WTC11 (cell line): ENCODE measurements around the gene S1PR5. TPM values are rescaled to one million over a fixed set of nuclear protein-coding genes. Genes with fewer than 3 reads are reported as not detected.

ENCODE experiments used
- ATAC-seq: fragments of 200-7000 bp; cut with Tn5 transposase; 2 replicates; pipeline ENCODE4 v1.10.0; 2021; ENCODE audit warnings: mild to moderate bottlenecking, moderate library complexity
- CTCF ChIA-PET: fragments of 300-600 bp; sonication (Branson Sonifier 250); formaldehyde crosslinking; loops from one replicate; lab custom pipeline; 2021; ENCODE audit warnings: antibody characterized with exemption; lab: Charles Lee
- POLR2A ChIA-PET: fragments of 350-600 bp; sonication (Branson Sonifier 250); formaldehyde crosslinking; loops from one replicate; lab custom pipeline; 2021; ENCODE audit warnings: antibody characterized with exemption; lab: Charles Lee
- DNase-seq: peaks from one replicate; pipeline ENCODE4 v3.0.0; 2021; ENCODE audit warnings: low spot score
- H3K27ac Mint-ChIP-seq: 2 replicates; pipeline ENCODE4 v1.8.0; 2021; ENCODE audit warnings: mixed read lengths
- H3K27me3 Mint-ChIP-seq: 2 replicates; pipeline ENCODE4 v1.8.0; 2021; ENCODE audit warnings: low read depth, mild to moderate bottlenecking, moderate library complexity, mixed read lengths
- H3K36me3 Mint-ChIP-seq: 2 replicates; pipeline ENCODE4 v1.8.0; 2021; ENCODE audit warnings: mixed read lengths
- H3K4me1 Mint-ChIP-seq: 2 replicates; pipeline ENCODE4 v1.8.0; 2022; ENCODE audit warnings: mixed read lengths
- H3K4me3 Mint-ChIP-seq: 2 replicates; pipeline ENCODE4 v1.8.0; 2021; ENCODE audit warnings: mild to moderate bottlenecking, moderate library complexity, mixed read lengths
- H3K9me3 Mint-ChIP-seq: 2 replicates; pipeline ENCODE4 v1.8.0; 2021; ENCODE audit warnings: mixed read lengths
- ESRRA ChIP-seq: sonication (generic); formaldehyde crosslinking; IDR thresholded peaks from 2 replicates; pipeline ENCODE4 v1.8.1; 2022; ENCODE audit warnings: mild to moderate bottlenecking, missing genetic modification reagents, borderline replicate concordance
- JUN ChIP-seq: sonication (generic); formaldehyde crosslinking; IDR thresholded peaks from 2 replicates; pipeline ENCODE4 v1.8.0; 2023; ENCODE audit warnings: mild to moderate bottlenecking, missing genetic modification reagents
- NR2C2 ChIP-seq: sonication (generic); formaldehyde crosslinking; IDR thresholded peaks from 2 replicates; pipeline ENCODE4 v1.8.0; 2022; ENCODE audit warnings: mild to moderate bottlenecking, missing genetic modification reagents
- TCF7 ChIP-seq: sonication (generic); formaldehyde crosslinking; IDR thresholded peaks from 2 replicates; pipeline ENCODE4 v1.8.0; 2022; ENCODE audit warnings: mild to moderate bottlenecking, low read depth, missing genetic modification reagents, moderate library complexity
- TEAD1 ChIP-seq: sonication (generic); formaldehyde crosslinking; IDR thresholded peaks from 2 replicates; pipeline ENCODE4 v1.8.0; 2022; ENCODE audit warnings: mild to moderate bottlenecking, missing genetic modification reagents
- ZNF263 ChIP-seq: sonication (generic); formaldehyde crosslinking; IDR thresholded peaks from 2 replicates; pipeline ENCODE4 v1.8.1; 2022; ENCODE audit warnings: low read depth, mild to moderate bottlenecking, moderate library complexity, missing genetic modification reagents
- ZNF317 ChIP-seq: sonication (generic); formaldehyde crosslinking; IDR thresholded peaks from 2 replicates; pipeline ENCODE4 v1.8.1; 2023; ENCODE audit warnings: low read depth, mild to moderate bottlenecking, moderate library complexity, missing genetic modification reagents, borderline replicate concordance
- total RNA-seq: library from RNA; stranded (reverse); gene quantifications from 3 replicates; pipeline ENCODE4 v1.2.3, GENCODE V29; 2021
- TF ChIP-seq, protein P1 (sequence below): sonication (generic); formaldehyde crosslinking; IDR thresholded peaks from 2 replicates; pipeline ENCODE4 v1.8.1; 2023; ENCODE audit warnings: mild to moderate bottlenecking, missing genetic modification reagents, borderline replicate concordance
- TF ChIP-seq, protein P2 (sequence below): fragments of 250-450 bp; sonication (Bioruptor Pico); IDR thresholded peaks from 2 replicates; pipeline ENCODE4 v2.1.2; 2022; ENCODE audit warnings: mild to moderate bottlenecking, moderate library complexity
- TF ChIP-seq, protein P3 (sequence below): fragments of 250-450 bp; sonication (Bioruptor Pico); IDR thresholded peaks from 2 replicates; pipeline ENCODE4 v1.8.0; 2021; ENCODE audit warnings: mild to moderate bottlenecking
- TF ChIP-seq, protein P4 (sequence below): sonication (generic); formaldehyde crosslinking; IDR thresholded peaks from 2 replicates; pipeline ENCODE4 v1.8.0; 2022; ENCODE audit warnings: mild to moderate bottlenecking, missing genetic modification reagents
- TF ChIP-seq, protein P5 (sequence below): sonication (generic); formaldehyde crosslinking; IDR thresholded peaks from 2 replicates; pipeline ENCODE4 v1.8.1; 2022; ENCODE audit warnings: mild to moderate bottlenecking, missing genetic modification reagents, moderate library complexity, borderline replicate concordance
- TF ChIP-seq, protein P6 (sequence below): sonication (generic); formaldehyde crosslinking; IDR thresholded peaks from 2 replicates; pipeline ENCODE4 v1.8.1; 2023; ENCODE audit warnings: mild to moderate bottlenecking, moderate library complexity, missing genetic modification reagents
- TF ChIP-seq, protein P7 (sequence below): sonication (generic); formaldehyde crosslinking; conservative IDR thresholded peaks from 2 replicates; pipeline ENCODE4 v1.8.1; 2023; ENCODE audit warnings: mild to moderate bottlenecking, low read depth, missing genetic modification reagents, moderate library complexity
- TF ChIP-seq, protein P8 (sequence below): sonication (generic); formaldehyde crosslinking; IDR thresholded peaks from 2 replicates; pipeline ENCODE4 v1.8.1; 2022; ENCODE audit warnings: low read depth, mild to moderate bottlenecking, moderate library complexity, missing genetic modification reagents, borderline replicate concordance
- TF ChIP-seq, protein P9 (sequence below): sonication (generic); formaldehyde crosslinking; IDR thresholded peaks from 2 replicates; pipeline ENCODE4 v1.8.0; 2023; ENCODE audit warnings: mild to moderate bottlenecking, missing genetic modification reagents

S1PR5 gene
- total RNA-seq, 1 experiment from 2014 or later, result 5.4 TPM

DNA sequence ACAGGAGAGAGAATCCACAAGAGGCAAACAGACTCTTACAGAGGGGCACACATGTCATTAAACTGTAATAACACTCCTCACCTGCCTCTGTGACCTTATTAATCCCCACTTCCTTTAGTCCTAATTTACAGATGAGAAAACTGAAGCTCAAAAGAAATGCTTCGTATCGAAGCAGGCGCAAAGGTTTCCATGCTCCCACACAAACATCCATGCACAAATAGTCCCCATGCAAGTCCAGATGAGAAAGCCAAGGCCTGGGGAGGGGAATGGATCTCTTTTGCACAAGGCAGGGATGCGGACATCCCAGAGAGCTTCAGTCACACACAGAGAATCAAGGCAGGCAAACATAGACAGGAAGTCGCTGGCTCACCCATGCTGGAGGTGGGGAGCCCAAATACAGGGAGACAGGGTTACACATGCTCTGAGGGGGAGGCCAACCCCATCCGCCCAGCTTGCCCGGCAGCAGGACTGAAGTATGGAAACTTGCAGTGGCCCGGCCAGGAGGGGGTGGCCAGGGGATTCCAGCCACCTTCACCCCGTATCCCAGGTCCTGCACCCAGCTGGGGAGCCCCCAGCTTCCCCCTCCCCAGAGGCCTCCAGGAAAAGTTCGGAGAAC lies 468 bp downstream of the S1PR5 start (continued):
- TF ChIP-seq, protein P1, sequence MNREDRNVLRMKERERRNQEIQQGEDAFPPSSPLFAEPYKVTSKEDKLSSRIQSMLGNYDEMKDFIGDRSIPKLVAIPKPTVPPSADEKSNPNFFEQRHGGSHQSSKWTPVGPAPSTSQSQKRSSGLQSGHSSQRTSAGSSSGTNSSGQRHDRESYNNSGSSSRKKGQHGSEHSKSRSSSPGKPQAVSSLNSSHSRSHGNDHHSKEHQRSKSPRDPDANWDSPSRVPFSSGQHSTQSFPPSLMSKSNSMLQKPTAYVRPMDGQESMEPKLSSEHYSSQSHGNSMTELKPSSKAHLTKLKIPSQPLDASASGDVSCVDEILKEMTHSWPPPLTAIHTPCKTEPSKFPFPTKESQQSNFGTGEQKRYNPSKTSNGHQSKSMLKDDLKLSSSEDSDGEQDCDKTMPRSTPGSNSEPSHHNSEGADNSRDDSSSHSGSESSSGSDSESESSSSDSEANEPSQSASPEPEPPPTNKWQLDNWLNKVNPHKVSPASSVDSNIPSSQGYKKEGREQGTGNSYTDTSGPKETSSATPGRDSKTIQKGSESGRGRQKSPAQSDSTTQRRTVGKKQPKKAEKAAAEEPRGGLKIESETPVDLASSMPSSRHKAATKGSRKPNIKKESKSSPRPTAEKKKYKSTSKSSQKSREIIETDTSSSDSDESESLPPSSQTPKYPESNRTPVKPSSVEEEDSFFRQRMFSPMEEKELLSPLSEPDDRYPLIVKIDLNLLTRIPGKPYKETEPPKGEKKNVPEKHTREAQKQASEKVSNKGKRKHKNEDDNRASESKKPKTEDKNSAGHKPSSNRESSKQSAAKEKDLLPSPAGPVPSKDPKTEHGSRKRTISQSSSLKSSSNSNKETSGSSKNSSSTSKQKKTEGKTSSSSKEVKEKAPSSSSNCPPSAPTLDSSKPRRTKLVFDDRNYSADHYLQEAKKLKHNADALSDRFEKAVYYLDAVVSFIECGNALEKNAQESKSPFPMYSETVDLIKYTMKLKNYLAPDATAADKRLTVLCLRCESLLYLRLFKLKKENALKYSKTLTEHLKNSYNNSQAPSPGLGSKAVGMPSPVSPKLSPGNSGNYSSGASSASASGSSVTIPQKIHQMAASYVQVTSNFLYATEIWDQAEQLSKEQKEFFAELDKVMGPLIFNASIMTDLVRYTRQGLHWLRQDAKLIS (CRISPR knock-in tag), result no peak
- TF ChIP-seq, protein P2, sequence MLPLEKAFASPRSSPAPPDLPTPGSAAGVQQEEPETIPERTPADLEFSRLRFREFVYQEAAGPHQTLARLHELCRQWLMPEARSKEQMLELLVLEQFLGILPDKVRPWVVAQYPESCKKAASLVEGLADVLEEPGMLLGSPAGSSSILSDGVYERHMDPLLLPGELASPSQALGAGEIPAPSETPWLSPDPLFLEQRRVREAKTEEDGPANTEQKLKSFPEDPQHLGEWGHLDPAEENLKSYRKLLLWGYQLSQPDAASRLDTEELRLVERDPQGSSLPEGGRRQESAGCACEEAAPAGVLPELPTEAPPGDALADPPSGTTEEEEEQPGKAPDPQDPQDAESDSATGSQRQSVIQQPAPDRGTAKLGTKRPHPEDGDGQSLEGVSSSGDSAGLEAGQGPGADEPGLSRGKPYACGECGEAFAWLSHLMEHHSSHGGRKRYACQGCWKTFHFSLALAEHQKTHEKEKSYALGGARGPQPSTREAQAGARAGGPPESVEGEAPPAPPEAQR, result no peak
- TF ChIP-seq, protein P3, sequence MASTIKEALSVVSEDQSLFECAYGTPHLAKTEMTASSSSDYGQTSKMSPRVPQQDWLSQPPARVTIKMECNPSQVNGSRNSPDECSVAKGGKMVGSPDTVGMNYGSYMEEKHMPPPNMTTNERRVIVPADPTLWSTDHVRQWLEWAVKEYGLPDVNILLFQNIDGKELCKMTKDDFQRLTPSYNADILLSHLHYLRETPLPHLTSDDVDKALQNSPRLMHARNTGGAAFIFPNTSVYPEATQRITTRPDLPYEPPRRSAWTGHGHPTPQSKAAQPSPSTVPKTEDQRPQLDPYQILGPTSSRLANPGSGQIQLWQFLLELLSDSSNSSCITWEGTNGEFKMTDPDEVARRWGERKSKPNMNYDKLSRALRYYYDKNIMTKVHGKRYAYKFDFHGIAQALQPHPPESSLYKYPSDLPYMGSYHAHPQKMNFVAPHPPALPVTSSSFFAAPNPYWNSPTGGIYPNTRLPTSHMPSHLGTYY (CRISPR knock-in tag), result no peak
- TF ChIP-seq ZNF263 (CRISPR knock-in tag) (no peak), TEAD1 (CRISPR knock-in tag) (no peak), JUN (CRISPR knock-in tag) (no peak), ZNF317 (CRISPR knock-in tag) (no peak), TCF7 (CRISPR knock-in tag) (no peak)

DNA sequence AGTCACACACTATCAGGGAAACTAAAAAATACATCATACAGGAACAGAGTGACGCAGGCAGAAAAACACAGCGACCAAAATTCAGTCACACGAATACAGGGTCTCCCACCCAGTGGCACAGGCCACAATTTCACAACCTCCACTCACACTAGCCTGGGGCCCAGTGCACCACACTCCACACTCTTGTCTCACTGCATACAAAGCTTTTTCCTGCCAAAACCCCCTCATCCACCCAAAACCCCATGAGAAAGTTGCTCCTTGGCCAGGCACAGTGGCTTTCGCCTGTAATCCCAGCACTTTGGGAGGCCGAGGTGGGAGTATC lies 1.2 kb downstream of the S1PR5 start:
- Mint-ChIP-seq H3K9me3 (no peaks in the 10 kb centered on the region), H3K27me3 (peaks cover 79% of the 10 kb centered on the region), H3K27ac (no peak overlapping the region), H3K36me3 (peaks cover 8% of the 10 kb centered on the region; the same call in 1 of the 2 replicates), H3K4me1 (peaks cover 35% of the 10 kb centered on the region), H3K4me3 (peak overlapping the region; percentile 71)
- CTCF ChIA-PET, result interaction anchor here (1.2 to 3.3 kb wide), 5 partner anchors 8 to 184 kb away, joined by 3 to 19 read pairs (median 4); partner anchors contain the start of gene QTRT1
- DNase-seq (no peak), ATAC-seq (no peak)
- POLR2A ChIA-PET, result interaction anchor here (0.7 kb wide), 1 partner anchor 22 kb away, joined by 4 read pairs; no protein-coding TSS in a partner anchor
- TF ChIP-seq NR2C2 (CRISPR knock-in tag), result no peak
- TF ChIP-seq, protein P4, sequence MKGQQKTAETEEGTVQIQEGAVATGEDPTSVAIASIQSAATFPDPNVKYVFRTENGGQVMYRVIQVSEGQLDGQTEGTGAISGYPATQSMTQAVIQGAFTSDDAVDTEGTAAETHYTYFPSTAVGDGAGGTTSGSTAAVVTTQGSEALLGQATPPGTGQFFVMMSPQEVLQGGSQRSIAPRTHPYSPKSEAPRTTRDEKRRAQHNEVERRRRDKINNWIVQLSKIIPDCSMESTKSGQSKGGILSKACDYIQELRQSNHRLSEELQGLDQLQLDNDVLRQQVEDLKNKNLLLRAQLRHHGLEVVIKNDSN (CRISPR knock-in tag), result no peak
- TF ChIP-seq, protein P5, sequence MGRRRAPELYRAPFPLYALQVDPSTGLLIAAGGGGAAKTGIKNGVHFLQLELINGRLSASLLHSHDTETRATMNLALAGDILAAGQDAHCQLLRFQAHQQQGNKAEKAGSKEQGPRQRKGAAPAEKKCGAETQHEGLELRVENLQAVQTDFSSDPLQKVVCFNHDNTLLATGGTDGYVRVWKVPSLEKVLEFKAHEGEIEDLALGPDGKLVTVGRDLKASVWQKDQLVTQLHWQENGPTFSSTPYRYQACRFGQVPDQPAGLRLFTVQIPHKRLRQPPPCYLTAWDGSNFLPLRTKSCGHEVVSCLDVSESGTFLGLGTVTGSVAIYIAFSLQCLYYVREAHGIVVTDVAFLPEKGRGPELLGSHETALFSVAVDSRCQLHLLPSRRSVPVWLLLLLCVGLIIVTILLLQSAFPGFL (CRISPR knock-in tag), result no peak
- TF ChIP-seq, protein P6, sequence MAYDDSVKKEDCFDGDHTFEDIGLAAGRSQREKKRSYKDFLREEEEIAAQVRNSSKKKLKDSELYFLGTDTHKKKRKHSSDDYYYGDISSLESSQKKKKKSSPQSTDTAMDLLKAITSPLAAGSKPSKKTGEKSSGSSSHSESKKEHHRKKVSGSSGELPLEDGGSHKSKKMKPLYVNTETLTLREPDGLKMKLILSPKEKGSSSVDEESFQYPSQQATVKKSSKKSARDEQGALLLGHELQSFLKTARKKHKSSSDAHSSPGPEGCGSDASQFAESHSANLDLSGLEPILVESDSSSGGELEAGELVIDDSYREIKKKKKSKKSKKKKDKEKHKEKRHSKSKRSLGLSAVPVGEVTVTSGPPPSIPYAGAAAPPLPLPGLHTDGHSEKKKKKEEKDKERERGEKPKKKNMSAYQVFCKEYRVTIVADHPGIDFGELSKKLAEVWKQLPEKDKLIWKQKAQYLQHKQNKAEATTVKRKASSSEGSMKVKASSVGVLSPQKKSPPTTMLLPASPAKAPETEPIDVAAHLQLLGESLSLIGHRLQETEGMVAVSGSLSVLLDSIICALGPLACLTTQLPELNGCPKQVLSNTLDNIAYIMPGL (CRISPR knock-in tag), result no peak
- TF ChIP-seq, protein P7, sequence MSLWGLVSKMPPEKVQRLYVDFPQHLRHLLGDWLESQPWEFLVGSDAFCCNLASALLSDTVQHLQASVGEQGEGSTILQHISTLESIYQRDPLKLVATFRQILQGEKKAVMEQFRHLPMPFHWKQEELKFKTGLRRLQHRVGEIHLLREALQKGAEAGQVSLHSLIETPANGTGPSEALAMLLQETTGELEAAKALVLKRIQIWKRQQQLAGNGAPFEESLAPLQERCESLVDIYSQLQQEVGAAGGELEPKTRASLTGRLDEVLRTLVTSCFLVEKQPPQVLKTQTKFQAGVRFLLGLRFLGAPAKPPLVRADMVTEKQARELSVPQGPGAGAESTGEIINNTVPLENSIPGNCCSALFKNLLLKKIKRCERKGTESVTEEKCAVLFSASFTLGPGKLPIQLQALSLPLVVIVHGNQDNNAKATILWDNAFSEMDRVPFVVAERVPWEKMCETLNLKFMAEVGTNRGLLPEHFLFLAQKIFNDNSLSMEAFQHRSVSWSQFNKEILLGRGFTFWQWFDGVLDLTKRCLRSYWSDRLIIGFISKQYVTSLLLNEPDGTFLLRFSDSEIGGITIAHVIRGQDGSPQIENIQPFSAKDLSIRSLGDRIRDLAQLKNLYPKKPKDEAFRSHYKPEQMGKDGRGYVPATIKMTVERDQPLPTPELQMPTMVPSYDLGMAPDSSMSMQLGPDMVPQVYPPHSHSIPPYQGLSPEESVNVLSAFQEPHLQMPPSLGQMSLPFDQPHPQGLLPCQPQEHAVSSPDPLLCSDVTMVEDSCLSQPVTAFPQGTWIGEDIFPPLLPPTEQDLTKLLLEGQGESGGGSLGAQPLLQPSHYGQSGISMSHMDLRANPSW, result no peak
- no peak for TF ChIP-seq ESRRA (CRISPR knock-in tag)
- TF ChIP-seq, protein P8, sequence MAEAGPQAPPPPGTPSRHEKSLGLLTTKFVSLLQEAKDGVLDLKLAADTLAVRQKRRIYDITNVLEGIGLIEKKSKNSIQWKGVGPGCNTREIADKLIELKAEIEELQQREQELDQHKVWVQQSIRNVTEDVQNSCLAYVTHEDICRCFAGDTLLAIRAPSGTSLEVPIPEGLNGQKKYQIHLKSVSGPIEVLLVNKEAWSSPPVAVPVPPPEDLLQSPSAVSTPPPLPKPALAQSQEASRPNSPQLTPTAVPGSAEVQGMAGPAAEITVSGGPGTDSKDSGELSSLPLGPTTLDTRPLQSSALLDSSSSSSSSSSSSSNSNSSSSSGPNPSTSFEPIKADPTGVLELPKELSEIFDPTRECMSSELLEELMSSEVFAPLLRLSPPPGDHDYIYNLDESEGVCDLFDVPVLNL (CRISPR knock-in tag), result no peak
- TF ChIP-seq, protein P9, sequence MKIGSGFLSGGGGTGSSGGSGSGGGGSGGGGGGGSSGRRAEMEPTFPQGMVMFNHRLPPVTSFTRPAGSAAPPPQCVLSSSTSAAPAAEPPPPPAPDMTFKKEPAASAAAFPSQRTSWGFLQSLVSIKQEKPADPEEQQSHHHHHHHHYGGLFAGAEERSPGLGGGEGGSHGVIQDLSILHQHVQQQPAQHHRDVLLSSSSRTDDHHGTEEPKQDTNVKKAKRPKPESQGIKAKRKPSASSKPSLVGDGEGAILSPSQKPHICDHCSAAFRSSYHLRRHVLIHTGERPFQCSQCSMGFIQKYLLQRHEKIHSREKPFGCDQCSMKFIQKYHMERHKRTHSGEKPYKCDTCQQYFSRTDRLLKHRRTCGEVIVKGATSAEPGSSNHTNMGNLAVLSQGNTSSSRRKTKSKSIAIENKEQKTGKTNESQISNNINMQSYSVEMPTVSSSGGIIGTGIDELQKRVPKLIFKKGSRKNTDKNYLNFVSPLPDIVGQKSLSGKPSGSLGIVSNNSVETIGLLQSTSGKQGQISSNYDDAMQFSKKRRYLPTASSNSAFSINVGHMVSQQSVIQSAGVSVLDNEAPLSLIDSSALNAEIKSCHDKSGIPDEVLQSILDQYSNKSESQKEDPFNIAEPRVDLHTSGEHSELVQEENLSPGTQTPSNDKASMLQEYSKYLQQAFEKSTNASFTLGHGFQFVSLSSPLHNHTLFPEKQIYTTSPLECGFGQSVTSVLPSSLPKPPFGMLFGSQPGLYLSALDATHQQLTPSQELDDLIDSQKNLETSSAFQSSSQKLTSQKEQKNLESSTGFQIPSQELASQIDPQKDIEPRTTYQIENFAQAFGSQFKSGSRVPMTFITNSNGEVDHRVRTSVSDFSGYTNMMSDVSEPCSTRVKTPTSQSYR, result no peak
